A673 (cell line): ENCODE data around the gene ST3GAL6.

Source experiments
- EZH2 ChIP-seq: fragments of 200-600 bp; sonication (generic); IDR thresholded peaks from 2 replicates; pipeline ENCODE4 v1.6.1; 2017; ENCODE audit warnings: borderline replicate concordance, low read depth, mild to moderate bottlenecking, mixed read lengths, antibody characterized with exemption, low read length; ENCODE audit not compliant: poor library complexity, severe bottlenecking
- TF ChIP-seq, protein P1 (sequence below): fragments of 300-800, 200-600 bp; sonication (generic); conservative IDR thresholded peaks from 2 replicates; pipeline ENCODE4 v1.5.1; 2017; ENCODE audit warnings: low read depth, mild to moderate bottlenecking, antibody characterized with exemption, low read length, moderate library complexity, mixed read lengths

DNA sequence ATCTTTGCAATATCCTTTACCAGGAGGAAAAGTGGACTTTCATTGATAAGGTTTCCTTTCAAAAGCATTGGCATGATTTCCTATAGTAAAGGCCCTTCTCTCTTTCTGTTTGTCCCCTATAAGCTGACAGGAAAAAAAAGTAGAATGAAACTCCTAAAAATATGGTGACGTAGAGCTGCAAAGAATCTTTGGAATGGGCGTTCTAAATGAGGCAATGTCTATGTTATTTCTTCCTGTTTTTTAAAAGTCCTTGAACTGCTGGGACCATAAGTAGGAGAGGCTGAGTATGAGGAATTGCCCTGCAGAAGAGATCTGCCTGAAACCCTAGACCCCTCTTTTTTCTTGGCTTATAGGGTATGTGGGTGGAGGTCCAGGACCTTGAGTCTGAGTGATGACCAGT lies 17.2 kb downstream of the ST3GAL6 start:
- TF ChIP-seq, protein P1, sequence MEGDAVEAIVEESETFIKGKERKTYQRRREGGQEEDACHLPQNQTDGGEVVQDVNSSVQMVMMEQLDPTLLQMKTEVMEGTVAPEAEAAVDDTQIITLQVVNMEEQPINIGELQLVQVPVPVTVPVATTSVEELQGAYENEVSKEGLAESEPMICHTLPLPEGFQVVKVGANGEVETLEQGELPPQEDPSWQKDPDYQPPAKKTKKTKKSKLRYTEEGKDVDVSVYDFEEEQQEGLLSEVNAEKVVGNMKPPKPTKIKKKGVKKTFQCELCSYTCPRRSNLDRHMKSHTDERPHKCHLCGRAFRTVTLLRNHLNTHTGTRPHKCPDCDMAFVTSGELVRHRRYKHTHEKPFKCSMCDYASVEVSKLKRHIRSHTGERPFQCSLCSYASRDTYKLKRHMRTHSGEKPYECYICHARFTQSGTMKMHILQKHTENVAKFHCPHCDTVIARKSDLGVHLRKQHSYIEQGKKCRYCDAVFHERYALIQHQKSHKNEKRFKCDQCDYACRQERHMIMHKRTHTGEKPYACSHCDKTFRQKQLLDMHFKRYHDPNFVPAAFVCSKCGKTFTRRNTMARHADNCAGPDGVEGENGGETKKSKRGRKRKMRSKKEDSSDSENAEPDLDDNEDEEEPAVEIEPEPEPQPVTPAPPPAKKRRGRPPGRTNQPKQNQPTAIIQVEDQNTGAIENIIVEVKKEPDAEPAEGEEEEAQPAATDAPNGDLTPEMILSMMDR, result no peak
- TF ChIP-seq EZH2, result no peak
